ENCODE measurements around the gene AADACL2. TPM values are rescaled to one million over a fixed set of nuclear protein-coding genes. Genes with fewer than 3 reads are reported as not detected.

Gene AADACL2
- total and polyA plus RNA-seq, 4 donors, result not detected

- no peak for DNase-seq (ENCODE audit: low spot score)
These were observed 70.5 kb downstream of the AADACL2 start for GRCh38 chr3:151804267-151804666.

More at GRCh38 chr3:151804267-151804666, 70.5 kb downstream of the AADACL2 start:
- TF ChIP-seq RAD21 (IDR thresholded peaks at IDR 0.05) (no peak), HNF4A (conservative IDR thresholded peaks at IDR 0.05) (no peak), TAF1 (conservative IDR thresholded peaks at IDR 0.05) (no peak), FOXA1 (IDR thresholded peaks at IDR 0.05) (no peak), YY1 (IDR thresholded peaks at IDR 0.05) (no peak), JUND (IDR thresholded peaks at IDR 0.05) (no peak), MAX (IDR thresholded peaks at IDR 0.05) (no peak), GABPA (IDR thresholded peaks at IDR 0.05 in 1 of 2, conservative IDR thresholded peaks at IDR 0.05 in 1 of 2) (no peak), NR2F2 (IDR thresholded peaks at IDR 0.05) (no peak), EGR1 (IDR thresholded peaks at IDR 0.05; ENCODE audit: low read depth in 2 of 2) (no peak), FOXA2 (IDR thresholded peaks at IDR 0.05) (no peak), HNF4G (IDR thresholded peaks at IDR 0.05) (no peak), CTCF (IDR thresholded peaks at IDR 0.05; ENCODE audit: low read depth, low read length, missing input control) (no peak), SP1 (IDR thresholded peaks at IDR 0.05) (no peak), RXRA (IDR thresholded peaks at IDR 0.05) (no peak)
- TF ChIP-seq, protein P1, sequence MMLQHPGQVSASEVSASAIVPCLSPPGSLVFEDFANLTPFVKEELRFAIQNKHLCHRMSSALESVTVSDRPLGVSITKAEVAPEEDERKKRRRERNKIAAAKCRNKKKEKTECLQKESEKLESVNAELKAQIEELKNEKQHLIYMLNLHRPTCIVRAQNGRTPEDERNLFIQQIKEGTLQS (IDR thresholded peaks at IDR 0.05), result no peak
- TF ChIP-seq, protein P2, sequence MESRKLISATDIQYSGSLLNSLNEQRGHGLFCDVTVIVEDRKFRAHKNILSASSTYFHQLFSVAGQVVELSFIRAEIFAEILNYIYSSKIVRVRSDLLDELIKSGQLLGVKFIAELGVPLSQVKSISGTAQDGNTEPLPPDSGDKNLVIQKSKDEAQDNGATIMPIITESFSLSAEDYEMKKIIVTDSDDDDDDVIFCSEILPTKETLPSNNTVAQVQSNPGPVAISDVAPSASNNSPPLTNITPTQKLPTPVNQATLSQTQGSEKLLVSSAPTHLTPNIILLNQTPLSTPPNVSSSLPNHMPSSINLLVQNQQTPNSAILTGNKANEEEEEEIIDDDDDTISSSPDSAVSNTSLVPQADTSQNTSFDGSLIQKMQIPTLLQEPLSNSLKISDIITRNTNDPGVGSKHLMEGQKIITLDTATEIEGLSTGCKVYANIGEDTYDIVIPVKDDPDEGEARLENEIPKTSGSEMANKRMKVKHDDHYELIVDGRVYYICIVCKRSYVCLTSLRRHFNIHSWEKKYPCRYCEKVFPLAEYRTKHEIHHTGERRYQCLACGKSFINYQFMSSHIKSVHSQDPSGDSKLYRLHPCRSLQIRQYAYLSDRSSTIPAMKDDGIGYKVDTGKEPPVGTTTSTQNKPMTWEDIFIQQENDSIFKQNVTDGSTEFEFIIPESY (IDR thresholded peaks at IDR 0.05), result no peak
- TF ChIP-seq, protein P3, sequence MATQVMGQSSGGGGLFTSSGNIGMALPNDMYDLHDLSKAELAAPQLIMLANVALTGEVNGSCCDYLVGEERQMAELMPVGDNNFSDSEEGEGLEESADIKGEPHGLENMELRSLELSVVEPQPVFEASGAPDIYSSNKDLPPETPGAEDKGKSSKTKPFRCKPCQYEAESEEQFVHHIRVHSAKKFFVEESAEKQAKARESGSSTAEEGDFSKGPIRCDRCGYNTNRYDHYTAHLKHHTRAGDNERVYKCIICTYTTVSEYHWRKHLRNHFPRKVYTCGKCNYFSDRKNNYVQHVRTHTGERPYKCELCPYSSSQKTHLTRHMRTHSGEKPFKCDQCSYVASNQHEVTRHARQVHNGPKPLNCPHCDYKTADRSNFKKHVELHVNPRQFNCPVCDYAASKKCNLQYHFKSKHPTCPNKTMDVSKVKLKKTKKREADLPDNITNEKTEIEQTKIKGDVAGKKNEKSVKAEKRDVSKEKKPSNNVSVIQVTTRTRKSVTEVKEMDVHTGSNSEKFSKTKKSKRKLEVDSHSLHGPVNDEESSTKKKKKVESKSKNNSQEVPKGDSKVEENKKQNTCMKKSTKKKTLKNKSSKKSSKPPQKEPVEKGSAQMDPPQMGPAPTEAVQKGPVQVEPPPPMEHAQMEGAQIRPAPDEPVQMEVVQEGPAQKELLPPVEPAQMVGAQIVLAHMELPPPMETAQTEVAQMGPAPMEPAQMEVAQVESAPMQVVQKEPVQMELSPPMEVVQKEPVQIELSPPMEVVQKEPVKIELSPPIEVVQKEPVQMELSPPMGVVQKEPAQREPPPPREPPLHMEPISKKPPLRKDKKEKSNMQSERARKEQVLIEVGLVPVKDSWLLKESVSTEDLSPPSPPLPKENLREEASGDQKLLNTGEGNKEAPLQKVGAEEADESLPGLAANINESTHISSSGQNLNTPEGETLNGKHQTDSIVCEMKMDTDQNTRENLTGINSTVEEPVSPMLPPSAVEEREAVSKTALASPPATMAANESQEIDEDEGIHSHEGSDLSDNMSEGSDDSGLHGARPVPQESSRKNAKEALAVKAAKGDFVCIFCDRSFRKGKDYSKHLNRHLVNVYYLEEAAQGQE (IDR thresholded peaks at IDR 0.05), result no peak
- Histone ChIP-seq H3K9me3 (ENCODE audit: control insufficient read depth in 4 of 4, low read length in 3 of 4) (peaks cover 0 to 2% (median 0%) of the 10 kb centered on the region in 4 donors), H3K36me3 (ENCODE audit: control insufficient read depth in 4 of 4, insufficient read depth in 3 of 4, low read depth in 1 of 4, low read length in 3 of 4) (no peaks in the 10 kb centered on the region), H3K4me1 (ENCODE audit: control insufficient read depth in 4 of 4, insufficient read depth in 4 of 4, low read length in 3 of 4) (no peaks in the 10 kb centered on the region), H3K4me3 (ENCODE audit: low read depth in 1 of 3, low read length in 3 of 3) (no peak overlapping the region), H3K9ac (ENCODE audit: low read depth in 1 of 2, low read length in 2 of 2) (no peak overlapping the region), H3K27me3 (ENCODE audit: control insufficient read depth in 4 of 4, insufficient read depth in 4 of 4, low read length in 3 of 4) (no peaks in the 10 kb centered on the region), H3K27ac (ENCODE audit: low read depth in 1 of 2, low read length in 2 of 2) (no peak overlapping the region)
- WGBS, result 60% methylated on average over 1 of the region's 1 CpG

Data from liver (tissue), 9 donors.